ENCODE measurements around the gene RPS15.

- TF ChIP-seq CTCF (conservative IDR thresholded peaks at IDR 0.05; ENCODE audit: low read length) (no peak), EZH2phosphoT487 (IDR thresholded peaks at IDR 0.05; ENCODE audit: borderline replicate concordance) (no peak)
These were observed 40.9 kb downstream of the RPS15 start, which contains the start of gene C19orf25 for GRCh38 chr19:1478934-1479707.
